Ascending aorta (tissue), 2 donors: ENCODE results near the gene ATF3. TPM values are rescaled to one million over a fixed set of nuclear protein-coding genes. Genes with fewer than 3 reads are reported as not detected.

ENCODE experiments used
- DNase-seq, 2 donors: peaks; one replicate each; pipeline ENCODE4 v3.0.0-alpha.2; 2019; ENCODE audit warnings: low spot score in 2 of 2
- H3K27ac ChIP-seq, 2 donors: fragments of 200-600 bp; sonication (generic); one replicate each; pipeline ENCODE4 v1.5.1; 2016 to 2017; ENCODE audit warnings: mild to moderate bottlenecking in 1 of 2
- H3K27me3 ChIP-seq: fragments of 200-600 bp; sonication (generic); one replicate; pipeline ENCODE4 v1.5.1; 2017
- H3K36me3 ChIP-seq, 2 donors: fragments of 200-600 bp; sonication (generic); one replicate each; pipeline ENCODE4 v1.5.1; 2016
- H3K4me1 ChIP-seq, 2 donors: fragments of 200-600 bp; sonication (generic); one replicate each; pipeline ENCODE4 v1.5.1; 2016 to 2017; ENCODE audit warnings: mild to moderate bottlenecking in 1 of 2
- H3K4me3 ChIP-seq, 2 donors: fragments of 200-600 bp; sonication (generic); one replicate each; pipeline ENCODE4 v1.5.1; 2016 to 2017; ENCODE audit warnings: mild to moderate bottlenecking in 1 of 2
- H3K9me3 ChIP-seq, 2 donors: fragments of 200-600 bp; sonication (generic); one replicate each; pipeline ENCODE4 v1.5.1; 2016
- CTCF ChIP-seq, 3 experiments: fragments of 200-600 bp in 2 of 3; fragments of 450-650 bp in 1 of 3; sonication (generic) in 2 of 3; IDR thresholded peaks; one replicate each; pipeline ENCODE4 v1.5.1; 2016 to 2019; ENCODE audit warnings: antibody characterized with exemption in 3 of 3, mild to moderate bottlenecking in 1 of 3, moderate library complexity in 1 of 3
- intact Hi-C: fragments of 100-400 bp; cut with DNase I; formaldehyde crosslinking; loops from one replicate; pipeline ENCODE4 v1.15.1; 2023
- total RNA-seq: library from RNA; depleted of rRNA; stranded (reverse); fragments of >200 nt; gene quantifications from one replicate; pipeline ENCODE4 v1.1.0, GENCODE V29; 2016

Gene ATF3
- total RNA-seq = 79.1 TPM

GRCh38 chr1:212608392-212608958 lies at the start of gene ATF3:
TSS of gene ATF3 (plus strand) at chr1:212608761. CDS start at chr1:212615022, 6,261 bp downstream.
- no peaks in the 10 kb centered on the region for H3K9me3 ChIP-seq
- H3K27me3 ChIP-seq = no peaks in the 10 kb centered on the region
- peaks cover 0 to 25% of the 10 kb centered on the region in 2 donors for H3K4me1 ChIP-seq
- peak; percentile 99 to 100 for DNase-seq
- no peaks in the 10 kb centered on the region for H3K36me3 ChIP-seq
- peak within 1 kb of the TSS; percentile 96 to 99 for H3K27ac ChIP-seq
- peak within 1 kb of the TSS; percentile 64 to 78 for H3K4me3 ChIP-seq
- intact Hi-C loops = loop anchor here (1.0 to 2.0 kb wide), 5 partner anchors 50 to 573 kb away; partner anchors contain the start of genes DTL, INTS7 and PPP2R5A
- TF ChIP-seq CTCF (IDR thresholded peaks at IDR 0.05) = no peak

GRCh38 chr1:212559929-212560328 lies 48.6 kb upstream of the ATF3 start:
- H3K36me3 ChIP-seq = no peaks in the 10 kb centered on the region
- intact Hi-C loops = loop anchor here (2.0 to 10.0 kb wide), 5 partner anchors 45 to 525 kb away; partner anchors contain the start of genes DTL, INTS7, NSL1 and TATDN3
- H3K4me1 ChIP-seq = peaks cover 4 to 11% of the 10 kb centered on the region in 2 donors
- no peak overlapping the region for H3K4me3 ChIP-seq
- H3K27ac ChIP-seq = peak overlapping the region; percentile 86 to 93
- TF ChIP-seq CTCF (IDR thresholded peaks at IDR 0.05) = no peak
- H3K9me3 ChIP-seq = no peaks in the 10 kb centered on the region
- H3K27me3 ChIP-seq = no peaks in the 10 kb centered on the region
- no peak for DNase-seq

GRCh38 chr1:212560933-212561460 lies 47.6 kb upstream of the ATF3 start:
- intact Hi-C loops = loop anchor here (10.0 kb wide), 1 partner anchor 526 kb away; the partner anchor contains the start of genes DTL and INTS7
- no peak for DNase-seq
- peaks cover 4 to 11% of the 10 kb centered on the region in 2 donors for H3K4me1 ChIP-seq
- no peaks in the 10 kb centered on the region for H3K36me3 ChIP-seq
- peak overlapping the region; percentile 86 to 93 for H3K27ac ChIP-seq
- no peaks in the 10 kb centered on the region for H3K9me3 ChIP-seq
- no peak for TF ChIP-seq CTCF (IDR thresholded peaks at IDR 0.05)
- no peak overlapping the region for H3K4me3 ChIP-seq
- H3K27me3 ChIP-seq = no peaks in the 10 kb centered on the region

GRCh38 chr1:212561501-212561931 lies 47.0 kb upstream of the ATF3 start:
- H3K27ac ChIP-seq = peak overlapping the region; percentile 86 to 93
- H3K4me1 ChIP-seq = peaks cover 4 to 11% of the 10 kb centered on the region in 2 donors
- H3K36me3 ChIP-seq = no peaks in the 10 kb centered on the region
- no peaks in the 10 kb centered on the region for H3K9me3 ChIP-seq
- peak; percentile 48 to 91 for DNase-seq
- H3K4me3 ChIP-seq = peak overlapping the region in 1 of 2 donors; percentile 31
- H3K27me3 ChIP-seq = no peaks in the 10 kb centered on the region
- TF ChIP-seq CTCF (IDR thresholded peaks at IDR 0.05) = no peak
- intact Hi-C loops = loop anchor here (10.0 kb wide), 1 partner anchor 527 kb away; the partner anchor contains the start of genes DTL and INTS7

- no peak for DNase-seq
Observed at GRCh38 chr1:212562771-212563170, 45.8 kb upstream of the ATF3 start.

More at GRCh38 chr1:212562771-212563170, 45.8 kb upstream of the ATF3 start:
- no peaks in the 10 kb centered on the region for H3K9me3 ChIP-seq
- no peak for TF ChIP-seq CTCF (IDR thresholded peaks at IDR 0.05)
- peak overlapping the region; percentile 86 to 93 for H3K27ac ChIP-seq
- no peaks in the 10 kb centered on the region for H3K36me3 ChIP-seq
- H3K4me1 ChIP-seq = peaks cover 4 to 16% of the 10 kb centered on the region in 2 donors
- no peak overlapping the region for H3K4me3 ChIP-seq
- no peaks in the 10 kb centered on the region for H3K27me3 ChIP-seq
- intact Hi-C loops = loop anchor here (10.0 kb wide), 1 partner anchor 528 kb away; the partner anchor contains the start of genes DTL and INTS7
